Dendritic cell treated with granulocyte-macrophage colony-stimulating factor and Interleukin-4, amounts not matched to agents 40 ng/mL and 50 ng/mL, for 4 days (primary cell): ENCODE measurements around the gene CDHR1.

Source experiments
- H3K27ac Mint-ChIP-seq: one replicate; pipeline ENCODE4 v1.8.0; 2022; ENCODE audit warnings: mild to moderate bottlenecking, mixed read lengths
- H3K27me3 Mint-ChIP-seq: one replicate; pipeline ENCODE4 v1.8.0; 2022; ENCODE audit warnings: mild to moderate bottlenecking, mixed read lengths
- H3K36me3 Mint-ChIP-seq: one replicate; pipeline ENCODE4 v1.8.0; 2022; ENCODE audit warnings: low read depth, mixed read lengths
- H3K4me1 Mint-ChIP-seq: one replicate; pipeline ENCODE4 v1.8.0; 2022; ENCODE audit warnings: low read depth, mixed read lengths
- H3K4me3 Mint-ChIP-seq: one replicate; pipeline ENCODE4 v1.8.0; 2022; ENCODE audit warnings: mild to moderate bottlenecking, moderate library complexity, mixed read lengths
- H3K9me3 Mint-ChIP-seq: one replicate; pipeline ENCODE4 v1.8.0; 2022; ENCODE audit warnings: mixed read lengths
- intact Hi-C: fragments of 100-400 bp; cut with micrococcal nuclease; formaldehyde crosslinking; loops from one replicate; pipeline ENCODE4 v1.15.0; 2022

The CDHR1 gene

DNA sequence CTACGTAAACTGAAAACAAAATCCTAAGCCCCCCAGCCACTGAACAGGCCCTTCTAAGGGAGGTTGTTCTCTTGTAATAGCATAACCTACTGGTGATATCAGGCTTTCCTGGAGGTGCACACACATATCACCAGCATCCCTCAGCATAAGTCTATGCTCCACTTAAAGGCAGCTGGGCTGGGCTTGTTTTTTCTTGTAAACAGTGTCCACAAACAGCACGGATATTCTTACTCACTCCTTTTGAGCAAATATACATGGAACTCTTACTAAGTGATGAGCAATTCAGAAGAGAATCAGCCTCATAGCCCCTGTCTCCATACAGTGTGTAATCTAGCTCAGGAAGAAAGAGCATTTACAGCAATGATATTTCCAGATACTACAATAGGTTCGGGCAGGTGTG is 44.6 kb downstream of the CDHR1 start:
- intact Hi-C loops, result no loop called here
- no peaks in the 10 kb centered on the region for H3K36me3 Mint-ChIP-seq
- no peak overlapping the region for H3K4me3 Mint-ChIP-seq
- H3K27ac Mint-ChIP-seq, result no peak overlapping the region
- no peaks in the 10 kb centered on the region for H3K9me3 Mint-ChIP-seq
- peaks cover 13% of the 10 kb centered on the region for H3K27me3 Mint-ChIP-seq
- no peaks in the 10 kb centered on the region for H3K4me1 Mint-ChIP-seq

- no peaks in the 10 kb centered on the region for H3K36me3 Mint-ChIP-seq
- peaks cover 13% of the 10 kb centered on the region for H3K27me3 Mint-ChIP-seq
- intact Hi-C loops, result no loop called here
- H3K4me3 Mint-ChIP-seq, result no peak within 1 kb of the TSS
- no peaks in the 10 kb centered on the region for H3K4me1 Mint-ChIP-seq
- no peaks in the 10 kb centered on the region for H3K9me3 Mint-ChIP-seq
- no peak within 1 kb of the TSS for H3K27ac Mint-ChIP-seq
These were observed 47.0 kb downstream of the CDHR1 start, which contains the start of gene LRIT1 for GRCh38 chr10:84241185-84241790. LRIT1 (minus strand) TSS chr10:84241546; CDS start chr10:84241439, 107 bp downstream.

DNA sequence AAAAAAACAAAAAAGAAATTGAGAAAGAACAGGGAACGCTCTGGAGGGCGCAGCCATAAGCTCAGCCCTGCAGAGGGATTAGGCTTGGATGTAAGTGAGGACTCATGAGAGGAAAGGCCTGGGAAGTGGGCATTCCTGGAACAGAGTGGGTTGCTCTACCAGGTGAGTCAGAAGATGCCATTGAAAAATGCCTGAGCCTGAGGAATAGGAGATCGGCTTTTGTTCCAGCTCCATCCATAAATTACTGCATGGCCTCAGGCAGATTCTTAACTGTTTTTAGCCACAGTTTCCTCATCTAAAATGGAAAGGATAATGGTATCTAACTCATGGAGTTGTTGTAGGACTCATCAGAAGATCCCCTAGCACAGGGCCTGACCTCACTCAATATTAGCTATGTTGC is 49.4 kb downstream of the CDHR1 start:
- intact Hi-C loops, result no loop called here
- Mint-ChIP-seq H3K27ac (no peak overlapping the region), H3K27me3 (peaks cover 7% of the 10 kb centered on the region), H3K36me3 (no peaks in the 10 kb centered on the region), H3K4me1 (no peaks in the 10 kb centered on the region), H3K9me3 (no peaks in the 10 kb centered on the region), H3K4me3 (no peak overlapping the region)

DNA sequence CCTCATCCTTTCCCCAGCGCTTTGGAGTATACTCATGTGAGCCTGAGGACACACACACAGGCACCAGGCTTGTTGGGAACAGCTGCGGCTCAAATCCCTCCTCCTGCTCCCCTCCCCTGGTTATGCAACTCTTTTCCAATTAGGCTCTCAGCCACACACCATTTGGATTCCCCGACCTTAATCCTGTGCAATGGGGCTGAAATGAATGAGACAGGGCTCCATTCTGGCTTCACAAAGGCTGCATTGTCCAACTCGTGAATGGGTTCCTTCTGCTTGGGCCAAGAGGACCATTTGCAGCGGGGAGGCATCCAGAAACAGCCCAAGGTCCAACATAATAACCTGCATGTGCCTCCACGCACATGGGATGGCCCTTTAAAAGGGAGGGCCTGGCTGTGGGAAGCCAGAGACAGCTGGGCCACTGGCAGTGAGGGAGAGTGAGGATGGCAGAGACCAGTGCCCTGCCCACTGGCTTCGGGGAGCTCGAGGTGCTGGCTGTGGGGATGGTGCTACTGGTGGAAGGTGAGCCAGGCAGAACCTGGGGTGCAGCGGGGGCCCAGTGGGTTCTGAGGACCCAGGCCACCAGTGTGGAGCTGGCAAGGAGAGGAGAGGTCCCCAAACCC is 50.4 kb downstream of the CDHR1 start, which contains the start of gene RGR:
Gene RGR (plus strand): TSS at position 403 of the 620 bp plus-strand sequence. CDS start 38 bp downstream, at position 441.
- peaks cover 2% of the 10 kb centered on the region for H3K27me3 Mint-ChIP-seq
- intact Hi-C loops, result no loop called here
- no peaks in the 10 kb centered on the region for H3K9me3 Mint-ChIP-seq
- no peak within 1 kb of the TSS for H3K4me3 Mint-ChIP-seq
- H3K27ac Mint-ChIP-seq, result no peak within 1 kb of the TSS
- H3K4me1 Mint-ChIP-seq, result no peaks in the 10 kb centered on the region
- H3K36me3 Mint-ChIP-seq, result no peaks in the 10 kb centered on the region

- intact Hi-C loops, result no loop called here
- Mint-ChIP-seq H3K4me1 (no peaks in the 10 kb centered on the region), H3K27me3 (peaks cover 4% of the 10 kb centered on the region), H3K4me3 (no peak overlapping the region), H3K36me3 (no peaks in the 10 kb centered on the region), H3K27ac (no peak overlapping the region), H3K9me3 (no peaks in the 10 kb centered on the region)
These were observed 53.2 kb downstream of the CDHR1 start for GRCh38 chr10:84247496-84247895.

DNA sequence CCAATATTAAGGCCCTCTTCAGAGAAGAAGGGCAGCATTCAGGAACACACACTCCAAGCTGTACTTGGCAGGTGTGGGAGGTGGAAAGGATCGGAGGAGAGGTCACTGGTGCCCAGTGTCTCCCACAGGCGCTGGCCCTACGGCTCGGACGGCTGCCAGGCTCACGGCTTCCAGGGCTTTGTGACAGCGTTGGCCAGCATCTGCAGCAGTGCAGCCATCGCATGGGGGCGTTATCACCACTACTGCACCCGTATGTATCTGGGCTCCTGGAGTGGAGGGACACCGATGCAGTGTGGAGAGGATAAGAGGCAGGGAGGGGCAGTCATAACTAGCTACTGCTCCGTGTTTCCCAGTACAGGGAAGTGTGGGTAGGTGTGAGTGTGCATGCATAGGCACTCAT is 54.5 kb downstream of the CDHR1 start:
- Mint-ChIP-seq H3K4me3 (no peak overlapping the region), H3K36me3 (no peaks in the 10 kb centered on the region), H3K27me3 (peaks cover 5% of the 10 kb centered on the region), H3K4me1 (no peaks in the 10 kb centered on the region), H3K9me3 (no peaks in the 10 kb centered on the region), H3K27ac (no peak overlapping the region)
- intact Hi-C loops, result no loop called here

- Mint-ChIP-seq H3K4me3 (no peak overlapping the region), H3K36me3 (no peaks in the 10 kb centered on the region), H3K9me3 (no peaks in the 10 kb centered on the region), H3K4me1 (peaks cover 4% of the 10 kb centered on the region), H3K27me3 (peaks cover 12% of the 10 kb centered on the region), H3K27ac (no peak overlapping the region)
- intact Hi-C loops, result no loop called here
These were observed 60.5 kb downstream of the CDHR1 start for GRCh38 chr10:84254552-84255478.

DNA sequence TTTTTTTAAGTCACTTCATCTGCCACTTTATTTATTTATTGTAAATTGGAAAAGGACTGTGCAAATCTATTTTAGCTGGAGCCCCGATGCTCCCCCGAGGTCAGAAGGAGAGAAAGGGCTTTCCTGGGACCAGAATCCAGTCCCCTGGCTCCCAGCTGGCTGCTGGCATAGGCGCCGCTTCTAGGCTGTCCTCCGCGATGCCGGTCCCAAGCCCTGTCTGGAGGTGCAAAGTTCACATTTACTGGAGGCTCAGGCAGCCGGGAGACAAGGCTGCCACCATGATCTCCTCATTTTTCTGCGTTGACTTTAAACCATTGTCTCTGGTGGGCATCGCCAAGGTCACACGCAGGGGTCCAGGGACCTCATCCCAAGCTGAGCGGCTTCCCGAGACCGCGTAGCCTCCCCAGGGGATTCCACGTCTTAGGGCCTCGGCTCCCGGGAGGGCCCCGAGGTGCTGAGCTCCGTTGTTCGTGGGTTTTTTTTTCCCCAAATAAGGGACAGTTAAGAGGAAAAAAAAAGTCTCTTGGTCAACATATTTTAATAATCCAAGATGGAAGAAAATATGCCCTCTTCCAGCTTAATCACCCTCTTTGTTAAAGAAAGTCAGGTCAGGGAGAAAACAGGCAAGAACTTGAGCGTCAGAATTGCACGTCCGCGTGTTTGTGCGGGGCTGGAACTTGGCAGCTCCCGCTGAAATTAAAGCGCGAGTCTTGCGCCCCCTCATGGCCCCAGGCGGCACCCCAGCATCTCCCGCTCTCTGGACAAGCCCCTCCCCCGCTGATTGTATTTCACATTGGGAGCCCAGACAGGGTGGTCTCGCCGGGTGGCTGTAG is 62.4 kb downstream of the CDHR1 start:
- Mint-ChIP-seq H3K36me3 (no peaks in the 10 kb centered on the region), H3K9me3 (no peaks in the 10 kb centered on the region), H3K27me3 (peaks cover 10% of the 10 kb centered on the region), H3K4me3 (no peak overlapping the region), H3K4me1 (peaks cover 4% of the 10 kb centered on the region), H3K27ac (no peak overlapping the region)
- intact Hi-C loops, result no loop called here

- H3K4me3 Mint-ChIP-seq, result no peak overlapping the region
- H3K27me3 Mint-ChIP-seq, result peaks cover 10% of the 10 kb centered on the region
- peaks cover 4% of the 10 kb centered on the region for H3K4me1 Mint-ChIP-seq
- intact Hi-C loops, result no loop called here
- H3K27ac Mint-ChIP-seq, result no peak overlapping the region
- no peaks in the 10 kb centered on the region for H3K36me3 Mint-ChIP-seq
- no peaks in the 10 kb centered on the region for H3K9me3 Mint-ChIP-seq
These were observed 63.1 kb downstream of the CDHR1 start for GRCh38 chr10:84257343-84258020.

GRCh38 chr10:84258034-84258695 is 63.8 kb downstream of the CDHR1 start:
- no peak overlapping the region for H3K27ac Mint-ChIP-seq
- H3K9me3 Mint-ChIP-seq, result no peaks in the 10 kb centered on the region
- intact Hi-C loops, result no loop called here
- H3K27me3 Mint-ChIP-seq, result peaks cover 9% of the 10 kb centered on the region
- no peak overlapping the region for H3K4me3 Mint-ChIP-seq
- peaks cover 4% of the 10 kb centered on the region for H3K4me1 Mint-ChIP-seq
- H3K36me3 Mint-ChIP-seq, result no peaks in the 10 kb centered on the region

GRCh38 chr10:84261236-84261915 is 67.0 kb downstream of the CDHR1 start:
- intact Hi-C loops, result no loop called here
- no peaks in the 10 kb centered on the region for H3K36me3 Mint-ChIP-seq
- no peak overlapping the region for H3K4me3 Mint-ChIP-seq
- H3K27ac Mint-ChIP-seq, result no peak overlapping the region
- H3K27me3 Mint-ChIP-seq, result peaks cover 18% of the 10 kb centered on the region
- H3K4me1 Mint-ChIP-seq, result peaks cover 8% of the 10 kb centered on the region
- no peaks in the 10 kb centered on the region for H3K9me3 Mint-ChIP-seq

GRCh38 chr10:84262190-84262956 is 68.0 kb downstream of the CDHR1 start:
- peaks cover 4% of the 10 kb centered on the region for H3K4me1 Mint-ChIP-seq
- H3K27ac Mint-ChIP-seq, result no peak overlapping the region
- H3K36me3 Mint-ChIP-seq, result no peaks in the 10 kb centered on the region
- no peak overlapping the region for H3K4me3 Mint-ChIP-seq
- H3K27me3 Mint-ChIP-seq, result peaks cover 12% of the 10 kb centered on the region
- no peaks in the 10 kb centered on the region for H3K9me3 Mint-ChIP-seq
- intact Hi-C loops, result no loop called here
